ES-I3 (cell line): Measurements from ENCODE around the gene GNB1.

Experiments
- H3K36me3 ChIP-seq: 2 replicates; pipeline ENCODE4 v1.6.1; 2013; ENCODE audit warnings: mild to moderate bottlenecking, low read length, control low read depth, moderate library complexity; ENCODE audit not compliant: insufficient read depth
- H3K4me1 ChIP-seq: 2 replicates; pipeline ENCODE4 v1.6.1; 2013; ENCODE audit warnings: mild to moderate bottlenecking, control low read depth, low read length; ENCODE audit not compliant: insufficient read depth
- H3K9ac ChIP-seq: 2 replicates; pipeline ENCODE4 v1.6.1; 2013; ENCODE audit warnings: low read depth, mild to moderate bottlenecking, low read length, moderate library complexity
- H3K9me3 ChIP-seq: 2 replicates; pipeline ENCODE4 v1.6.1; 2013; ENCODE audit warnings: mild to moderate bottlenecking, low read length, moderate library complexity; ENCODE audit not compliant: control insufficient read depth, insufficient read depth

GNB1 gene

GRCh38 chr1:1926886-1927660, 36.2 kb upstream of the GNB1 start:
- no peaks in the 10 kb centered on the region for H3K36me3 ChIP-seq
- H3K9me3 ChIP-seq: no peaks in the 10 kb centered on the region
- H3K4me1 ChIP-seq: no peaks in the 10 kb centered on the region; the same call in 1 of the 2 replicates
- no peak overlapping the region for H3K9ac ChIP-seq

DNA sequence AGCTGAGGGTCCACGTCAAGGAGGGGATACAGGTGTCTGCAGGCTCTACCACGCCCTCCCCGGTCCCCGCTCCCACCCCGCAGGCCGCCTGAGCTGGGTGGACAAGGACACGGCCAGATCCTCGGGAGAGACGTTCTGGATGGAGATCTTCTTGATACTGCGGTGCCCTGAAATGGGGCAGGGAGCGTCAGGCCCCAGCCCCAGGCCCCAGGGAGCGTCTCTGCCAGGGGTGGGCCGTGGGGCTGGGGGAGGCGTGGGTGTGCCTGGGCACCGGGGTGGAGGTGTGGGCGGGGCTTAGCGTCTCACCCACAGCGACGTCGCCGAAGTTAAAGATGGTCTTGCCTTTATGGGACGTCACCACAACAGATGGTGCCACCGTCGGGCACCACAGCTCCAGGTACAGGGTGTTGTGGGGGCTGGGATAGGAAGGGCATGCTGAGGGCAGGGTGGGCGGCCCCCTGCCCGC, 35.5 kb upstream of the GNB1 start:
- no peak overlapping the region for H3K9ac ChIP-seq
- no peaks in the 10 kb centered on the region for H3K9me3 ChIP-seq
- no peaks in the 10 kb centered on the region for H3K36me3 ChIP-seq
- H3K4me1 ChIP-seq: no peaks in the 10 kb centered on the region; the same call in 1 of the 2 replicates

DNA sequence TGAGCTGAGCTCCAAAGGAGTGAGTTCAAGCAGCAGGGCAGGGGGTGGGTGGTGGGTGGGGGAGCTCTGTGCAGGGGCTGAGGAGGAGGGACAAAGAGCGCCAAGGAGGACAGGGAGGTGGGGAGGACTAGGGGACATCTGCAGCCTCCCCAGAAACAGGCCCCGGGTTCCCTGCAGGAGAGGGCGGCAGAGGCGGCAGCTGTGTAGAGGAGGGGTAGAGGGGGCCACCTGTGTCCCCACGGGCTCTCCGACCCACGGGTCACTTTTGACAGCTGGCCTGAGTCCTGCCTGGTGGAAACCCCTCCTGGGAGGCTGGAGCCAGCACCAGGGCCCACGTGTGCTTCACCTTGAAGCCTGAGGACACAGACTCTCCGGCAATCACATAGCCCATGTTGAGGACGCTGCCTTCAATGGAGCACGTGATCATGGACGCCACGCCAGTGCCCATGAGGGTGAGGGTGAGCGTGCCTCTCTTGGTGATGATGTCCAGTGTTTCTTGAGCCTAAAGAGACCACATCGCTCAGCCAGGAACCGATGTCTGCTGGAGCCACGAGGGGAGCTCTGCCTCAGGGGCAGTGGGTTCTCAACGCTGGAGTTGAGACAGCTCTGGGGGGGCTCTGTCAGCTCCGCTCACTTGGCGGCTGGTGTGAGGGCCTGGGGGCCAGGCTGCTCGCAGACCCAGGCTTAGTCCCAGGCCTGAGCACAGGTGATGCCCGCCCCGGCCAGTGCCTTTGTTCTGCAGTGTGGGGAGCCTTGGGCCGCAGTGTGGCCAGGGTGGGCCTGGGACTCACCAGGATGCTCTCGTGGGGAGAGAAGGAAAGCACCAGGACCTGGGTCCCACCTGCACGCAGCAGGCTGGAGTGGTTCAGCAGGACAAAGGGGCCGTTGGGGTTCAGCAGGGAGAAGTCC, 34.8 kb upstream of the GNB1 start:
- no peaks in the 10 kb centered on the region for H3K9me3 ChIP-seq
- no peaks in the 10 kb centered on the region; the same call in 1 of the 2 replicates for H3K4me1 ChIP-seq
- no peak overlapping the region for H3K9ac ChIP-seq
- H3K36me3 ChIP-seq: no peaks in the 10 kb centered on the region

DNA sequence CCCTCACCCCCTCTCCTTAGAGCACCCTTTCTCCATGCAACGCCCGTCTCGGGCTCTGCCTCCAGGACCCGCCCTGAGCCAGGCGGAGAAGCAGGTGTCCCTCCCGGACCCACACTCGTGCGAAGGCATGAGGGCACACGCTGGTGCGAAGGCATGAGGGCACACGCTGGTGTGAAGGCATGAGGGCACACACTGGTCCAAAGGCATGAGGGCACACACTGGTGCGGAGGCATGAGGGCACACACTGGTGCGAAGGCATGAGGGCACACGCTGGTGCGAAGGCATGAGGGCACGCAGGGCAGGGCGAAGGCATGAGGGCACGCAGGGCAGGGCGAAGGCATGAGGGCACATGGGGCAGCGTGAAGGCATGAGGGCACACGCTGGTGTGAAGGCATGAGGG, 34.0 kb upstream of the GNB1 start:
- no peaks in the 10 kb centered on the region for H3K9me3 ChIP-seq
- H3K9ac ChIP-seq: no peak overlapping the region
- peaks cover 5% of the 10 kb centered on the region; the same call in 1 of the 2 replicates for H3K4me1 ChIP-seq
- no peaks in the 10 kb centered on the region for H3K36me3 ChIP-seq

DNA sequence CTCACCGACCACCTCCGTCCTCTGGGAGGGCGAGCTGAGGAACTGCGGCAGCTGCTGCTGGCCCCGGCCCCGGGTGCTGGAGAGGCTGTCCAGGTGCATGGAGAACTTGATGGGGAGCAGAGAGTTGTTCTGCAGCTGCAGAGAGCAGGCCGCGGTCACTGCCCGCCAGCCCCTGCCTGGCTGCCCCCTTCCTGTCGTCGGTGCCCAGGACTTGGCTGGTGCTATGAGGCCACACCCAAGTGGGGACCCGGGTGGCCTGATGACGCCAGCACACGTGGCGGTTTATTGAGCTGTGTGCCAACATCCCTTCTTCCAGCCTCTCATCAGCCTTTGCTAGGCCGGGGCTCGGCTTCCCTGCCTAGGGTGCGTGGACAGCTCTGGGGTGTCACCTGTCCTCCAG, 33.5 kb upstream of the GNB1 start:
- Histone ChIP-seq H3K9ac (no peak overlapping the region), H3K4me1 (peaks cover 6% of the 10 kb centered on the region; the same call in 1 of the 2 replicates), H3K36me3 (no peaks in the 10 kb centered on the region), H3K9me3 (no peaks in the 10 kb centered on the region)

DNA sequence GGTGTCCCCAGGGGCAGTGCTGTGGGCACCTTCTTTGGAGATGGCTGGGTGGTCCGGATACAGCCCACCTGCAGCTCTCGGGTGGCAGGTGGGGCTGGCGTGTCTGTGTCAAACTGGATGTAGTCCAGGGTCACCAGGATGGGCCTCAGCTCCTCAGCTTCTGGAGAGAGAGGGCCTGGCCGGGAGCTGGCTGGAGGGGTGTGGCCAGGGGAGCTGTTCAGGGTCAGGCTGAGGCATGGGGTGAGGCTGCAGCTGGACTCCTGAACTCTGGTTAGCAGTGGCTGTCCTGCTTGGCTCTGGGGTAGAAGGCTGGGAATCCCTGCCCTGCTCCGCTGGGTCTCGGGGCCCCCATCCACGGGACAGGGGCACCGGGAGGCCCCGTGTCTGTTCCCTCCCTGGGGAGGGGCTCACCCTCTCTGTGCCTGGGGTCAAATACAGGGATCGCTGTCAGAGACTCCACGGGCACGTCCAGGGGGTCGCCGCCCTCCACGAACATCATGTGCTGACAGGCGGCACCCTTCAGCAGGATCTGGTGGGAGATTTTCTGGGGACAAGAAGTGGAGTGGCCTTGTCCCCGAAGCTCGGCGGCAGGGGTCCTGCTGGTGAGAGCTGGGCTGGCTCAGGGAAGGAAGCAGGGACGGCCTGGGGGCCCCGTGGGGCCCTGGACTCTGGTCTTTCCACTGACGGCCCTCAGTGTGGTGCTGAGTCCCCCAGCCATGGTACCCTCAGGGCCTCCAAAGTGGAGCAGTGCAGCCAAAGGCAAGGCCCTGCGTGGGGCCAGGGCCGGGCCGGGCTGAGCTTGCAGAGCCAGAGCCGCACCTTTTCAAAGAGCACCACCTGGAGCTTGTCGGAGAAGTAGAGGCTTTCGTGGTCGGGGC, 32.3 kb upstream of the GNB1 start:
- H3K4me1 ChIP-seq: peaks cover 6% of the 10 kb centered on the region; the same call in 1 of the 2 replicates
- H3K9me3 ChIP-seq: no peaks in the 10 kb centered on the region
- H3K9ac ChIP-seq: no peak overlapping the region
- H3K36me3 ChIP-seq: no peaks in the 10 kb centered on the region

GRCh38 chr1:1922702-1922955, 31.7 kb upstream of the GNB1 start:
- no peak overlapping the region for H3K9ac ChIP-seq
- H3K36me3 ChIP-seq: no peaks in the 10 kb centered on the region
- H3K9me3 ChIP-seq: no peaks in the 10 kb centered on the region
- peaks cover 6% of the 10 kb centered on the region; the same call in 1 of the 2 replicates for H3K4me1 ChIP-seq

- Histone ChIP-seq H3K9me3 (no peaks in the 10 kb centered on the region), H3K36me3 (no peaks in the 10 kb centered on the region), H3K4me1 (peaks cover 6% of the 10 kb centered on the region; the same call in 1 of the 2 replicates), H3K9ac (no peak overlapping the region)
Observed at GRCh38 chr1:1921901-1922701, 31.2 kb upstream of the GNB1 start.

DNA sequence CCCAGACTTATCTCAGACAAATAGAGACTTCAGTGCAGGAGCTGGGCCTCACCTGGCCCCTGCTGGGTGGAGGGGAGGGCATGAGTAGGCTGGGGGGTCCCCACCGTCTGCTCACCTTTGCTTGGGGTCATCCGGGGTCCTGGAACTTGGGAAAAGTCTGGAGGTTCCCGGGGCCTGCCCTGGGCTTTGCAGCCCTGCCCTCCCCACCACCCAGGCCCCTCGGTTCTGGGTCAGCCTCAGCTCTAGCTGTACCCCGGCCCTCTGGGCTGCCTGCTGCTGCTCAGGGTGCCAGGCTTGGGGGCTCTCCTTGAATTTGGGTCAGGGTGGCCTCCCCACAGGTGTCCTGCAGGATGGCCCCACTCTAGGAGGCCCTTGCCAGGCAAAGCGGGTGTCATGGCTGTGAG, 30.6 kb upstream of the GNB1 start:
- Histone ChIP-seq H3K9ac (no peak overlapping the region), H3K9me3 (no peaks in the 10 kb centered on the region), H3K36me3 (no peaks in the 10 kb centered on the region), H3K4me1 (peaks cover 6% of the 10 kb centered on the region; the same call in 1 of the 2 replicates)

DNA sequence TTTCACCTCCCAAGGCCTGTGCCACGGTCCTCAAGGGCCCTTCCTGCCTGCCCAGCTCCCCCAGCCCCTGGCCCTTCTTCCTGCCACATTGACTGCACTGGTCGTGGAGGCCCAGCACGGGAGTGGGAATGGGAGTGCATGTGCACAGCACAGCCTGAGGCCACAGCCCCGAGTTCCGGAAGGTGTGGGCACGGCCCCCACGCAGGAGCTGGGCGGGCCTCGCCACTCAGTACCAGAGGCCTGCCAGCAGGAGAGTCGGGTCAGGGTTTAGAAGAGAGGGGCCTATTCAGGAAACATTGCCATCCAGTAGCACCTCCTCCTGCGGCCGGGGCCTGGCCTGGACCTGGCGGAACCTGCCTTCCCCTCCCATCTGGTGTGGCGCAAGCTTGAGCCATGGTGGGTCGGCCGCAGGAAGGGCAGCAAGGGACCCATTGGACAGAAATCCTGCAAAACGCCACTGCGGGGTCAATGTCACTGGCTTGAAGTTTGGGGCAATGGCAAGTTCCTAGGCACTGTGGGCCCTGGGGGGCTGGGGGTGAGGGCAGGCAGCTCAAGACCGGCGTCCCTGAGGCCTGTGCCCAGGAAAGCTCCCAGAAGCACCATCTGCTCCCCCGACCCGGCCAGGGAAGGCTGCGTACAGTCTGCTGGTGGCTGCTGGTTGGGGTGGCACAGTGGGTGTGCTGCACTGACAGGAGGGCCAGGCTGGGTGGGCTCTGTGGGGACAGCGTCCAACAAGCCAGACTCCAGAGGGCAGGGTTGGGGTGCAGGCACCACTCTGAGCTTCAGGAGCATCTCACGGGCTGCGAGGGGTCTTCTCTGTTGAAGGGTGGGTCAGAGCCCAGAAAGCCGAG, 29.9 kb upstream of the GNB1 start:
- no peaks in the 10 kb centered on the region for H3K9me3 ChIP-seq
- peaks cover 6% of the 10 kb centered on the region; the same call in 1 of the 2 replicates for H3K4me1 ChIP-seq
- H3K36me3 ChIP-seq: no peaks in the 10 kb centered on the region
- no peak overlapping the region for H3K9ac ChIP-seq

GRCh38 chr1:1920057-1920607, 29.2 kb upstream of the GNB1 start:
- Histone ChIP-seq H3K4me1 (peaks cover 6% of the 10 kb centered on the region; the same call in 1 of the 2 replicates), H3K36me3 (no peaks in the 10 kb centered on the region), H3K9ac (peak overlapping the region; percentile 43; the same call in 1 of the 2 replicates), H3K9me3 (no peaks in the 10 kb centered on the region)

DNA sequence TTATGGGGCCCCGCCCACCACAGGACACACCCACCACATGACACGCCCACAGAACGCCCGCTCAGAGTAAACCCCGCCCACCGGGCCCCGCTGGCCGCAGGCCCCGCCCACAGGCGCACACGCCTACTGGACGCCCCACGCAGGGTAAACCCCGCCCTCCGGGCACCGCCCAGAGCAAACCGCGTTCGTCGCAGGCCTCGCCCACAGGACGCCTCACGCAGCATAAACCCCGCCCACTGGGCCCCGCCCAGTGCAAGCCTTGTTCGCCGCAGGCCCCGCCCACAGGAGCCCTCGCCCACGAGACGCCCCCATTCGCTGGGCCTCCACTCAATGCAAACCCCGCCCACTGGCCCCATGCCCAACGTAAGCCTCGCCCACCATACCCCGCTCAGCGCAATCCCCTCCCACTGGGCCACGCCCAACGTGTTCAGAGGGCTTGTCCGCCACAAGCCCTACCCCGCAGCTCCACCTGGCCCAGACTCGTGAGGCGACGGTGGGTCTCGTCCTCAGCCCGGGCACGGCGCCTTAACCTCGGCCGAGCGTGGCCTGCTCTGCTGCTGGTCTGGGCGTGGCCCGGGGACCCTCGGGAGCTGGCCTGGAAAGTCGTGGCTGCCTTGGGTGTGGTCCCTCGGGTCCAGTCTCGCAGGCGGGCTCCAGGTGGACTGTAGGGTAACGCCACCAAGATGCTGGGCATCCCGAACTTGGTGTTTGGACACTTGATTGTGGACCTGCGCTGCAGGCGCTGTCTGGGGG, 28.6 kb upstream of the GNB1 start:
- Histone ChIP-seq H3K36me3 (no peaks in the 10 kb centered on the region), H3K4me1 (peaks cover 6% of the 10 kb centered on the region; the same call in 1 of the 2 replicates), H3K9me3 (no peaks in the 10 kb centered on the region), H3K9ac (peak overlapping the region; percentile 64)
